OCI-LY7 (cell line): ENCODE results near the gene LRRC74B.

Experiments
- CTCF ChIP-seq: fragments of 200-600 bp; sonication (generic); conservative IDR thresholded peaks from 2 replicates; pipeline ENCODE4 v1.5.1; 2014; ENCODE audit warnings: mild to moderate bottlenecking, antibody characterized with exemption, low read length, moderate library complexity, mixed read lengths
- EZH2phosphoT487 ChIP-seq: fragments of 200-600 bp; sonication (generic); IDR thresholded peaks from 2 replicates; pipeline ENCODE4 v1.6.1; 2018; ENCODE audit warnings: low read depth, borderline replicate concordance, mild to moderate bottlenecking, mixed run types, antibody characterized with exemption, low read length, moderate library complexity, mixed read lengths

GRCh38 chr22:21054714-21055563 is 9.2 kb downstream of the LRRC74B start:
- TF ChIP-seq CTCF (no peak), EZH2phosphoT487 (no peak)
